ENCODE measurements around the gene ITGAX. TPM values are rescaled to one million over a fixed set of nuclear protein-coding genes. Genes with fewer than 3 reads are reported as not detected.

ITGAX gene
- total and polyA plus RNA-seq, 10 donors, result 8.9 to 330 (median 123) TPM

DNA sequence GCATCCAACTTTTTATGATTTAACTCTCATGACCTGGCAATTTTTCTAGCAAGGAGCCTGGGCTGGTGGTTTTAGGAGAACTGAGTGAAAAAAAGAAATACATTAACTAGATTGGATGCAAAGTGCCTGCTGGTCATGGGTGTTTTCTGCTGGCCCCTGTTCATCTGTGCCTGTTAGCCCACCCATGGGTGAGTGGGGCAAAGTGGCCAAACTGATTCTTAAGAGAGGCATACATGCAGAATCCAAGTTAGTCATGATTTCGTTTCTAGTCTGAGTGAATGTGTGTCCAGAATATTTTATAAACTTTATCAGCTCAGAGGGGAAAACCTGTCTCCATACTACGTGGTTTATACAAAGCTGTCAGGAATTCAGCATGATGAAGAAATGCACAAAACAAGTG is 33.6 kb downstream of the ITGAX start:
- Histone ChIP-seq H3K27ac (no peak overlapping the region), H3K36me3 (no peaks in the 10 kb centered on the region), H3K27me3 (replicated peaks in 1 of 7) (peaks cover 0 to 27% (median 0%) of the 10 kb centered on the region in 7 donors), H3K9me3 (no peaks in the 10 kb centered on the region), H3K4me3 (no peak overlapping the region), H3K4me1 (peaks cover 0 to 6% (median 2%) of the 10 kb centered on the region in 6 donors)
- no peak for TF ChIP-seq POLR2A (IDR thresholded peaks at IDR 0.05)
- TF ChIP-seq POLR2AphosphoS5 (IDR thresholded peaks at IDR 0.05), result no peak
- TF ChIP-seq, protein P1, sequence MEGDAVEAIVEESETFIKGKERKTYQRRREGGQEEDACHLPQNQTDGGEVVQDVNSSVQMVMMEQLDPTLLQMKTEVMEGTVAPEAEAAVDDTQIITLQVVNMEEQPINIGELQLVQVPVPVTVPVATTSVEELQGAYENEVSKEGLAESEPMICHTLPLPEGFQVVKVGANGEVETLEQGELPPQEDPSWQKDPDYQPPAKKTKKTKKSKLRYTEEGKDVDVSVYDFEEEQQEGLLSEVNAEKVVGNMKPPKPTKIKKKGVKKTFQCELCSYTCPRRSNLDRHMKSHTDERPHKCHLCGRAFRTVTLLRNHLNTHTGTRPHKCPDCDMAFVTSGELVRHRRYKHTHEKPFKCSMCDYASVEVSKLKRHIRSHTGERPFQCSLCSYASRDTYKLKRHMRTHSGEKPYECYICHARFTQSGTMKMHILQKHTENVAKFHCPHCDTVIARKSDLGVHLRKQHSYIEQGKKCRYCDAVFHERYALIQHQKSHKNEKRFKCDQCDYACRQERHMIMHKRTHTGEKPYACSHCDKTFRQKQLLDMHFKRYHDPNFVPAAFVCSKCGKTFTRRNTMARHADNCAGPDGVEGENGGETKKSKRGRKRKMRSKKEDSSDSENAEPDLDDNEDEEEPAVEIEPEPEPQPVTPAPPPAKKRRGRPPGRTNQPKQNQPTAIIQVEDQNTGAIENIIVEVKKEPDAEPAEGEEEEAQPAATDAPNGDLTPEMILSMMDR (IDR thresholded peaks at IDR 0.05 in 8 of 11, conservative IDR thresholded peaks at IDR 0.05 in 3 of 11), result no peak
- 74 to 86% (median 77%) methylated on average over 2 of the region's 2 CpGs for WGBS, 5 donors
- intact Hi-C loops (cut with DNase I; ENCODE audit: low total_unique reads), result loop anchor here (10.0 kb wide), 1 partner anchor 56 kb away; the partner anchor contains the start of gene ZNF843
- DNase-seq, result no peak

DNA sequence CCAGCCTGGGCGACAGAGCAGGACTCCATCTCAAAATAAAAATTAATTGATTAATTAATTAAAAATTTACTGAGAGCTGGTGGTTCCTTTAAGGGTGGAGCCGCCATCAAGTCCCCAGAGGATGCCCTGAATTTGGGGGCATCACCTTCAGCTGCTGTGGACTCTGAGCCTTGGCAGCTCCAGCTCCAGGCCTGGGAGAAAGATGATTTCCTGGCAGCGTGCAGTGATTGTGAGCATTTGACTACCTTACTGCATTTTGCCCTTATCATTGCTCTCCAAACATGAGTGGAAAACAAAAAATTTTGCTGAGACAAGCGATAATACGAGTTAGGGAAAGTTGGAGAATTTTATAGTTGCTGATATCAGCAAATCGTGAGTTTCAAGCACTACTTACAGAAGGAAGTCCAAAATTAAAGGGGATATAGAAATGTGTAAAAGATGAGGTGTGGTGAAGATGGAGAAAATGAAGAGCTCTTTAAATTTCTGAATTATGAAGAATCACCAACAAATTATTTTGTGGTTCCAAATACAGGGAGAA is 35.6 kb downstream of the ITGAX start:
- Histone ChIP-seq H3K27ac (no peak overlapping the region), H3K27me3 (replicated peaks in 1 of 7) (peaks cover 0 to 26% (median 0%) of the 10 kb centered on the region in 7 donors), H3K4me1 (peaks cover 0 to 6% (median 2%) of the 10 kb centered on the region in 6 donors), H3K4me3 (no peak overlapping the region), H3K36me3 (no peaks in the 10 kb centered on the region), H3K9me3 (no peaks in the 10 kb centered on the region)
- TF ChIP-seq, protein P1 (IDR thresholded peaks at IDR 0.05 in 8 of 11, conservative IDR thresholded peaks at IDR 0.05 in 3 of 11), result no peak
- TF ChIP-seq POLR2AphosphoS5 (IDR thresholded peaks at IDR 0.05), result no peak
- no peak for TF ChIP-seq POLR2A (IDR thresholded peaks at IDR 0.05)
- intact Hi-C loops (cut with DNase I; ENCODE audit: low total_unique reads), result no loop called here
- no peak for DNase-seq
- WGBS, 5 donors, result 64 to 73% (median 70%) methylated on average over 6 of the region's 6 CpGs

DNA sequence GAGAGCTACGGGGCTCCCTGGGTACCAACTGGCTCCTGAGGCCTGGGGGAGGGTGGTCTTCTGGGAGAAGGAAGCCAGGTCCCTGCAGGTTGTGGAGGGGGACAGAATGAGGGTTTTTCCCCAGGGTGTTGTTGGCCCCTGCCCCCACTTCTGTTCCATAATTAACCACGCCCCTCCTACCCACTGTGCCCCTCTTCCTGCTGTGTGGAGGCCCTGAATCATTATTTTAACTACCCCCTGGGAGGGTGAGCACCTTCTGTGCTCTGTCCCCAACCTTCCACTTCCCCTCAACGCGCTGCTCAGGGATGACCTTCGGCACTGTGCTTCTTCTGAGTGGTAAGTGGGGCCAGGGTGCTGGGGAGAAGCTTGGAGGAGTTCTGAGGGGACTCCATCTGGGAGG is 38.1 kb downstream of the ITGAX start, which contains the start of gene ITGAD:
Gene ITGAD, plus strand, starts transcription at position 280 of the 400 bp plus-strand sequence. Its CDS starts 26 bp downstream, at position 306.
- Histone ChIP-seq H3K27ac (peak within 1 kb of the TSS in 2 of 8 donors; percentile 4 to 60), H3K27me3 (replicated peaks in 1 of 7) (peaks cover 0 to 41% (median 0%) of the 10 kb centered on the region in 7 donors), H3K9me3 (no peaks in the 10 kb centered on the region), H3K36me3 (no peaks in the 10 kb centered on the region), H3K4me1 (peaks cover 0 to 8% (median 2%) of the 10 kb centered on the region in 6 donors), H3K4me3 (peak within 1 kb of the TSS in 2 of 8 donors; percentile 19 to 51)
- intact Hi-C loops (cut with DNase I; ENCODE audit: low total_unique reads), result no loop called here
- no peak for DNase-seq
- WGBS, 5 donors, result 45 to 77% (median 48%) methylated on average over 5 of the region's 5 CpGs
- TF ChIP-seq, protein P1 (IDR thresholded peaks at IDR 0.05 in 8 of 11, conservative IDR thresholded peaks at IDR 0.05 in 3 of 11), result no peak
- no peak for TF ChIP-seq POLR2AphosphoS5 (IDR thresholded peaks at IDR 0.05)
- TF ChIP-seq POLR2A (IDR thresholded peaks at IDR 0.05), result no peak

DNA sequence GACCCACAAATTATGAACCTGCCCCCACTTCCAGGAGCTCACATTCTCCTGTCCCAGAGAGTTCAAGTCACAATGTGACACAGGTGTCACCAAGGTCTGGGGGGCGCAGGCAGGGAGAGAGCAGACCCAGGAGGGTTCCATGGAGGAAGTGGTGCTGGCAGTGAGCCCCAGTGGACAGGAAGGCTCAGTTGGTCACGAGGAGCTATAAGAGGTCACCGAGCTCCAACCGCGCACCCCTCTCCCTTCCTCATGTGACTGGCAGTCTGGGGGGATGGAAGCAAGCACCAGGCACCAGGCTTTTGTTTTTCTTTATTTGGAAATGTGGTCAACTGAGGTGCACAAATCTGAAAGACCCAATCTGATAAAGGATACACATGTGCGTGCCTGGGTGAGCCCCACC is 40.7 kb downstream of the ITGAX start:
- peaks cover 0 to 27% (median 10%) of the 10 kb centered on the region in 6 donors for H3K4me1 ChIP-seq
- DNase-seq, result peak; percentile 75
- peaks cover 0 to 9% (median 0%) of the 10 kb centered on the region in 8 donors for H3K9me3 ChIP-seq
- WGBS, 5 donors, result 23 to 41% (median 28%) methylated on average over 6 of the region's 6 CpGs
- TF ChIP-seq POLR2A (IDR thresholded peaks at IDR 0.05) (no peak), POLR2AphosphoS5 (IDR thresholded peaks at IDR 0.05) (peak in 1 of 3 donors; percentile 26)
- TF ChIP-seq, protein P1 (IDR thresholded peaks at IDR 0.05 in 8 of 11, conservative IDR thresholded peaks at IDR 0.05 in 3 of 11), result no peak
- H3K27ac ChIP-seq, result peak overlapping the region in 1 of 8 donors; percentile 22
- H3K27me3 ChIP-seq (replicated peaks in 1 of 7), result peaks cover 0 to 41% (median 0%) of the 10 kb centered on the region in 7 donors
- H3K4me3 ChIP-seq, result no peak overlapping the region
- intact Hi-C loops (cut with DNase I; ENCODE audit: low total_unique reads), result no loop called here
- no peaks in the 10 kb centered on the region for H3K36me3 ChIP-seq
